GM12878 (cell line): ENCODE results near the gene BCAR3. TPM values are rescaled to one million over a fixed set of nuclear protein-coding genes. Genes with fewer than 3 reads are reported as not detected.

Experiments used
- ATAC-seq: fragments of 200-7000 bp; cut with Tn5 transposase; 3 replicates; pipeline ENCODE4 v1.9.1; 2020; ENCODE audit warnings: mild to moderate bottlenecking, moderate library complexity
- BruUV-seq: library from RNA; stranded (reverse); fragments of 400-500 nt; replicated peaks from 2 replicates; lab custom pipeline; 2021; lab: Mats Ljungman, UMichigan
- CTCF ChIA-PET: fragments of 300-600 bp; sonication (Branson Sonifier 250); formaldehyde crosslinking; extraction: SDS; loops from one replicate; lab custom pipeline; 2021; ENCODE audit warnings: inconsistent platforms; lab: Yijun Ruan, JAX
- POLR2A ChIA-PET: fragments of 350-600 bp; formaldehyde crosslinking; extraction: SDS; loops from one replicate; lab custom pipeline; 2021; ENCODE audit warnings: inconsistent platforms; lab: Charles Lee
- RAD21 ChIA-PET: fragments of 300-600 bp; sonication (Branson Sonifier 250); formaldehyde crosslinking; loops from one replicate; lab custom pipeline; 2023; ENCODE audit warnings: antibody characterized with exemption; ENCODE audit not compliant: unreplicated experiment; lab: Charles Lee
- SMC1A ChIA-PET: fragments of 300-600 bp; sonication (Branson Sonifier 250); formaldehyde crosslinking; loops from one replicate; lab custom pipeline; 2023; ENCODE audit not compliant: unreplicated experiment, uncharacterized antibody; lab: Charles Lee
- DNase-seq: peaks from one replicate; pipeline ENCODE4 v3.0.0-alpha.2; 2011; ENCODE audit warnings: low read depth, low spot score
- FAIRE-seq: peaks from 3 replicates; lab custom pipeline; 2011; peaks lifted over from hg19 to GRCh38; lab: Jason Lieb, UNC
- H2AFZ ChIP-seq: 2 replicates; pipeline ENCODE4 v1.6.0; 2011; ENCODE audit warnings: low read depth, low read length, control low read depth; ENCODE audit not compliant: control insufficient read depth
- H3K27ac ChIP-seq: 2 replicates; pipeline ENCODE4 v1.5.1; 2011; ENCODE audit warnings: control low read depth; ENCODE audit not compliant: control insufficient read depth, insufficient read depth
- H3K27me3 ChIP-seq, 2 experiments: replicated peaks in 1 of 2; 2 replicates each; pipeline versions ENCODE4 v1.6.0 to v1.6.1; 2011; ENCODE audit warnings: low read length in 1 of 2; ENCODE audit not compliant: control insufficient read depth in 2 of 2, insufficient read depth in 2 of 2
- H3K36me3 ChIP-seq, 2 experiments: 2 replicates each; pipeline ENCODE4 v1.5.1; 2011; ENCODE audit warnings: low read length in 1 of 2; ENCODE audit not compliant: control insufficient read depth in 2 of 2, insufficient read depth in 2 of 2
- H3K4me1 ChIP-seq: 2 replicates; pipeline ENCODE4 v1.6.1; 2011; ENCODE audit warnings: mild to moderate bottlenecking, low read length, moderate library complexity, mixed read lengths; ENCODE audit not compliant: control insufficient read depth, insufficient read depth
- H3K4me2 ChIP-seq: 2 replicates; pipeline ENCODE4 v1.6.0; 2011; ENCODE audit warnings: control low read depth; ENCODE audit not compliant: control insufficient read depth, insufficient read depth
- H3K4me3 ChIP-seq: fragments of 200-600 bp; sonication (generic); 2 replicates; pipeline ENCODE4 v1.5.1; 2016
- H3K79me2 ChIP-seq: 2 replicates; pipeline ENCODE4 v1.6.0; 2011; ENCODE audit warnings: low read length; ENCODE audit not compliant: control insufficient read depth, insufficient read depth
- H3K9ac ChIP-seq: 2 replicates; pipeline ENCODE4 v1.8.0; 2011; ENCODE audit warnings: low read length, control low read depth, mixed read lengths; ENCODE audit not compliant: control insufficient read depth, insufficient read depth
- H3K9me3 ChIP-seq: replicated peaks from 3 replicates; pipeline ENCODE4 v1.5.1; 2011; ENCODE audit warnings: mild to moderate bottlenecking, low read length; ENCODE audit not compliant: control insufficient read depth, insufficient read depth
- H4K20me1 ChIP-seq: 2 replicates; pipeline ENCODE4 v1.6.0; 2011; ENCODE audit not compliant: control insufficient read depth, insufficient read depth
- CREM ChIP-seq: IDR thresholded peaks from 2 replicates; pipeline ENCODE4 v1.6.1; 2014; ENCODE audit warnings: antibody characterized with exemption, low read depth
- DPF2 ChIP-seq: fragments of 450-650 bp; IDR thresholded peaks from 2 replicates; pipeline ENCODE4 v1.6.1; 2017; ENCODE audit warnings: mild to moderate bottlenecking
- ESRRA ChIP-seq: IDR thresholded peaks from 2 replicates; pipeline ENCODE4 v1.6.1; 2012; ENCODE audit warnings: mild to moderate bottlenecking, low read length, improper control_type of control experiment
- FOXK2 ChIP-seq: fragments of 450-650 bp; IDR thresholded peaks from 2 replicates; pipeline ENCODE4 v1.6.1; 2017; ENCODE audit warnings: mild to moderate bottlenecking, moderate library complexity
- GABPA ChIP-seq: IDR thresholded peaks from 2 replicates; pipeline ENCODE4 v1.6.1; 2014; ENCODE audit warnings: antibody characterized with exemption, low read depth, mild to moderate bottlenecking, inconsistent platforms
- KLF5 ChIP-seq: fragments of 450-650 bp; IDR thresholded peaks from 2 replicates; pipeline ENCODE4 v1.6.1; 2014; ENCODE audit warnings: mild to moderate bottlenecking; ENCODE audit not compliant: partially characterized antibody
- NFYB ChIP-seq: IDR thresholded peaks from 2 replicates; pipeline ENCODE4 v1.6.1; 2011; ENCODE audit warnings: low read depth, mild to moderate bottlenecking, low read length, improper control_type of control experiment, moderate library complexity; ENCODE audit not compliant: insufficient read depth
- NR2F1 ChIP-seq: fragments of 450-650 bp; conservative IDR thresholded peaks from 2 replicates; pipeline ENCODE4 v1.6.1; 2017; ENCODE audit warnings: mild to moderate bottlenecking
- PBX3 ChIP-seq: IDR thresholded peaks from 2 replicates; pipeline ENCODE4 v1.6.1; 2011; ENCODE audit warnings: mild to moderate bottlenecking, low read depth, low read length, moderate library complexity; ENCODE audit not compliant: insufficient replicate concordance
- PKNOX1 ChIP-seq: fragments of 450-650 bp; IDR thresholded peaks from 2 replicates; pipeline ENCODE4 v1.6.1; 2016; ENCODE audit warnings: mild to moderate bottlenecking
- SPI1 ChIP-seq: IDR thresholded peaks from 2 replicates; pipeline ENCODE4 v1.6.1; 2011; ENCODE audit warnings: low read depth, mild to moderate bottlenecking, low read length, moderate library complexity, borderline replicate concordance; ENCODE audit not compliant: insufficient read depth
- SREBF2 ChIP-seq: IDR thresholded peaks from 2 replicates; pipeline ENCODE4 v1.6.1; 2012; ENCODE audit warnings: mild to moderate bottlenecking, low read length
- TARDBP ChIP-seq: IDR thresholded peaks from 2 replicates; pipeline ENCODE4 v1.6.1; 2016; ENCODE audit warnings: borderline replicate concordance
- TCF12 ChIP-seq: IDR thresholded peaks from 2 replicates; pipeline ENCODE4 v1.6.1; 2011; ENCODE audit warnings: low read depth, mild to moderate bottlenecking, low read length
- TCF3 ChIP-seq: IDR thresholded peaks from 2 replicates; pipeline ENCODE4 v1.6.1; 2012; ENCODE audit warnings: low read depth, mild to moderate bottlenecking, low read length, borderline replicate concordance; ENCODE audit not compliant: insufficient read depth
- USF1 ChIP-seq: IDR thresholded peaks from 2 replicates; pipeline ENCODE4 v1.6.1; 2011; ENCODE audit warnings: borderline replicate concordance, low read depth, mild to moderate bottlenecking, moderate library complexity, mixed read lengths, low read length; ENCODE audit not compliant: insufficient read depth; ENCODE audit errors: extremely low read length
- USF2 ChIP-seq: IDR thresholded peaks from 2 replicates; pipeline ENCODE4 v1.6.1; 2011; ENCODE audit warnings: low read depth, low read length, improper control_type of control experiment, borderline replicate concordance
- ZBED1 ChIP-seq: IDR thresholded peaks from 2 replicates; pipeline ENCODE4 v1.6.1; 2016; ENCODE audit warnings: borderline replicate concordance
- ZNF207 ChIP-seq: fragments of 450-650 bp; IDR thresholded peaks from 2 replicates; pipeline ENCODE4 v1.6.1; 2014; ENCODE audit warnings: antibody characterized with exemption, mild to moderate bottlenecking, borderline replicate concordance
- ZNF622 ChIP-seq: fragments of 450-650 bp; IDR thresholded peaks from 2 replicates; pipeline ENCODE4 v1.6.1; 2017; ENCODE audit warnings: mild to moderate bottlenecking, inconsistent platforms
- WGBS: methylation state at CpG from one replicate; pipeline ENCODE4 v1.1.6; 2016; ENCODE audit warnings: low lambda C conversion rate; ENCODE audit not compliant: insufficient replicate concordance, insufficient coverage; ENCODE audit errors: missing lambda C conversion rate; 5-methylcytosine and 5-hydroxymethylcytosine counted together
- in situ Hi-C: fragments of 300-500 bp; cut with MboI; formaldehyde crosslinking; loops from 9 replicates; pipeline ENCODE4 v1.14.3; 2018; ENCODE audit warnings: mixed read lengths
- intact Hi-C: fragments of 100-400 bp; cut with micrococcal nuclease; formaldehyde crosslinking; loops from one replicate; pipeline ENCODE4 v1.14.2; 2022; ENCODE audit not compliant: unreplicated experiment
- polyA plus RNA-seq, 11 experiments: library from polyadenylated mRNA; depleted of rRNA in 4 of 11; unstranded in 6 of 11; stranded (reverse) in 5 of 11; fragments of >200 nt; fragmentation: Nextera tagmentation in 4 of 11; fragmentation: Illumina TruSeq in 1 of 11; extraction: Ambion mirVana in 4 of 11; extraction: Trizol in 1 of 11; gene quantifications; 1 replicate in 1 of 11; 2 replicates in 10 of 11; pipeline versions ENCODE4 v1.2.1 to v1.2.3, GENCODE V29; 2011 to 2016; ENCODE audit warnings: inconsistent platforms in 2 of 11, missing spikeins in 2 of 11, low read depth in 1 of 11
- total RNA-seq, 4 experiments: library from RNA; depleted of rRNA in 3 of 4; stranded (reverse); fragments of >200 nt in 3 of 4; fragmentation: Illumina TruSeq in 1 of 4; extraction: Trizol in 1 of 4; gene quantifications; 2 replicates each; pipeline versions ENCODE4 v1.2.1 to v1.2.3, GENCODE V29; 2013 to 2021

The BCAR3 gene
- total and polyA plus RNA-seq, 10 of the 15 experiments (the other 5 are each of a cell fraction or from before 2014, with no cell fraction given) = 1.3 to 6.6 (median 1.8) TPM

GRCh38 chr1:93708734-93709481, 27.3 kb upstream of the BCAR3 start:
- Histone ChIP-seq H3K4me3 (peak overlapping the region; percentile 23; the same call in 1 of the 2 replicates), H3K27ac (peak overlapping the region; percentile 69), H3K36me3 (no peaks in the 10 kb centered on the region), H3K4me1 (peaks cover 61% of the 10 kb centered on the region), H4K20me1 (no peaks in the 10 kb centered on the region), H2AFZ (no peak overlapping the region), H3K9me3 (no peaks in the 10 kb centered on the region), H3K9ac (peak overlapping the region; percentile 31), H3K27me3 (no peaks in the 10 kb centered on the region), H3K79me2 (no peaks in the 10 kb centered on the region), H3K4me2 (peak overlapping the region; percentile 39)
- CTCF ChIA-PET = interaction anchor here (0.7 to 9.1 kb wide), 4 partner anchors 7 to 80 kb away, joined by 3 to 49 read pairs (median 10); no protein-coding TSS in a partner anchor
- BruUV-seq = no TSS peak
- POLR2A ChIA-PET = interaction anchor here (0.7 to 1.6 kb wide), 5 partner anchors 8 to 139 kb away, joined by 3 read pairs; no protein-coding TSS in a partner anchor
- FAIRE-seq (peak; percentile 82), DNase-seq (no peak), ATAC-seq (peak; percentile 22)
- SMC1A ChIA-PET = interaction anchor here (0.9 to 11.9 kb wide), 14 partner anchors 8 to 107 kb away, joined by 3 to 137 read pairs (median 5); partner anchors contain the start of gene BCAR3
- intact Hi-C loops (loop anchor here (2.0 kb wide), 1 partner anchor 16 kb away; no protein-coding TSS in a partner anchor), in situ Hi-C loops (no loop called here)
- WGBS = 24% methylated on average over 9 of the region's 9 CpGs
- RAD21 ChIA-PET = interaction anchor here (0.6 to 6.9 kb wide), 8 partner anchors 16 to 108 kb away, joined by 3 to 69 read pairs (median 4); partner anchors contain the start of gene BCAR3
- TF ChIP-seq ZNF207 (no peak), PKNOX1 (no peak), FOXK2 (no peak), KLF5 (no peak), ZNF622 (no peak), SREBF2 (no peak), NFYB (0 out of 2 replicates have a peak, but pooled peaks have one; percentile 4), PBX3 (peak; percentile 29), DPF2 (0 out of 2 replicates have a peak, but pooled peaks have one; percentile 25), ZBED1 (no peak), GABPA (no peak), SPI1 (0 out of 2 replicates have a peak, but pooled peaks have one; percentile 38), NR2F1 (0 out of 2 replicates have a peak, but pooled peaks have one; percentile 23), TCF12 (0 out of 2 replicates have a peak, but pooled peaks have one; percentile 25), USF2 (no peak), ESRRA (no peak), USF1 (no peak), TCF3 (0 out of 2 replicates have a peak, but pooled peaks have one; percentile 50), CREM (no peak), TARDBP (no peak)
